Stimulated activated memory B cell treated with anti-CD40 and anti-IgM and Interleukin-4, amounts not matched to agents 10 μg/mL and 1 μg/mL and 100 μg/mL, for 72 hours (primary cell): ENCODE measurements around the gene SLC6A6.
A peak's percentile ranks its signal among the peaks of the same experiment; 100 is the strongest.

Experiments used
- ATAC-seq: fragments of 150-1000 bp; cut with Tn5 transposase; 2 replicates; pipeline ENCODE4 v1.10.0; 2021
- H3K27ac Mint-ChIP-seq: one replicate; pipeline ENCODE4 v1.8.0; 2022; ENCODE audit warnings: mild to moderate bottlenecking, mixed read lengths
- H3K27me3 Mint-ChIP-seq: one replicate; pipeline ENCODE4 v1.8.0; 2022; ENCODE audit warnings: mixed read lengths
- H3K36me3 Mint-ChIP-seq: one replicate; pipeline ENCODE4 v1.8.0; 2022; ENCODE audit warnings: mixed read lengths
- H3K4me1 Mint-ChIP-seq: one replicate; pipeline ENCODE4 v1.8.0; 2022; ENCODE audit warnings: mixed read lengths
- H3K4me3 Mint-ChIP-seq: one replicate; pipeline ENCODE4 v1.8.0; 2022; ENCODE audit warnings: mild to moderate bottlenecking, moderate library complexity, mixed read lengths
- H3K9me3 Mint-ChIP-seq: one replicate; pipeline ENCODE4 v1.8.0; 2022; ENCODE audit warnings: mixed read lengths

Gene SLC6A6

DNA sequence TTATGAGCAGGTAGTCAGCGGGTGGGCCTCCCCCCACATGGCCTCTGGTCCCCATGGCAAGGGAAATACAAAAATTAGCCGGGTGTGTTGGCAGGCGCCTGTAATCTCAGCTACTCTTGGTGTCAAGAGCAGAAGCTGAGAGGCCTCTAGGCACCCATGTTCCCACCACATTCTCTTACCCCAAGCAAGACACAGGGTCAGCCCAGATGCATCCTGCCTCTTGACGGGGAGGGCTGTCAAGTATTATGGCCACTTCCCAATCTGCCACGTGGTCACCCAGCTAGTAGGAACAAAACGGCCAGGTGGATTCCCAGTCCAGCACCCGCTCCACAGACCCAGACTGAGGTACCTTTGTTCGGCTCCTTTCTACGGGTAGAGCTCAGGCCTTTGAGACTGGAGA lies 16.2 kb upstream of the SLC6A6 start:
- H3K36me3 Mint-ChIP-seq, result no peaks in the 10 kb centered on the region
- H3K9me3 Mint-ChIP-seq, result peaks cover under 1% of the 10 kb centered on the region
- H3K27ac Mint-ChIP-seq, result no peak overlapping the region
- peaks cover 7% of the 10 kb centered on the region for H3K4me1 Mint-ChIP-seq
- peaks cover 47% of the 10 kb centered on the region for H3K27me3 Mint-ChIP-seq
- ATAC-seq, result no peak
- no peak overlapping the region for H3K4me3 Mint-ChIP-seq

DNA sequence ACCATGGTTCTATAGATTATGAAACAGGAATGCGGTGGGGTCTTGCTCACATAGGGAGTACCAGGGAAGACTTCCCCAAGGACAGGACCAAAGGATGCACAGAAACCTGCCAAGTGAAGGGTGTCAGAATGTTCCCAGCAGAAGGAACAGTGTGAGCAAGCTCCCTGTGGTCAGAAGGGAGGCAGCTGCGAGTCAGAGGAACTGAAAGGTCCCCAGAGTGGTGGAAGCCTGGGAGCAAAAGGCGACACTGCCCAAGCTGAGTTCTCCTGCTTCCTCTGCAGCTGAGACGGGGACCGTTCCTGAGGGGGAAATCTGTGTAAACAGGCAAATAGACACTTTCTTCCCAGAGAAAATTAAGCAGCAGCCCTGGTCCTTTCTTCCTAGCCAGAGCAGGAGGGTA lies 14.2 kb upstream of the SLC6A6 start:
- ATAC-seq, result peak; percentile 18
- Mint-ChIP-seq H3K4me3 (no peak overlapping the region), H3K9me3 (no peaks in the 10 kb centered on the region), H3K4me1 (peaks cover 7% of the 10 kb centered on the region), H3K27ac (no peak overlapping the region), H3K36me3 (no peaks in the 10 kb centered on the region), H3K27me3 (peaks cover 29% of the 10 kb centered on the region)

DNA sequence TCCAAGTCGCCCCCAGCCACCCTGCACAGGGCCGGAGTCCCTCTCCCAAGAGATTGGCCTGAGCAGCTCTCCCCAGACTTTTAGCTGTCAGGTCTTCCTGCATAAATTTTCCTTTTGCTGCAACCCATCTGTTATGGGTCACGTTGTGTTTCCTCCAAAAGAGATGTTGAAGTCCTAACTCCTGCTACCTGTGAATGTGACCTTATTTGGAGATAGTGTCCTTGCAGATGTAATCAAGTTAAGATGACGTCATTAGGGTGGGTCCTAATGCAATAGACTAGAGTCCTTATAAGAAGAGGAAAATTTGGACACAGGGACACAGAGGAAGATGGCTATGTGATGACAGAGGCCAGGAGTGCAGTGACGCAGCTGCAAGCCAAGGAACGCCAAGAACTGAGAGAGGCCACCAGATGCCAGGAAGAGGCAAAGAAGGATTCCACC lies 13.2 kb upstream of the SLC6A6 start:
- no peak for ATAC-seq
- H3K27ac Mint-ChIP-seq, result no peak overlapping the region
- peaks cover 7% of the 10 kb centered on the region for H3K4me1 Mint-ChIP-seq
- peaks cover 29% of the 10 kb centered on the region for H3K27me3 Mint-ChIP-seq
- no peak overlapping the region for H3K4me3 Mint-ChIP-seq
- no peaks in the 10 kb centered on the region for H3K36me3 Mint-ChIP-seq
- no peaks in the 10 kb centered on the region for H3K9me3 Mint-ChIP-seq

DNA sequence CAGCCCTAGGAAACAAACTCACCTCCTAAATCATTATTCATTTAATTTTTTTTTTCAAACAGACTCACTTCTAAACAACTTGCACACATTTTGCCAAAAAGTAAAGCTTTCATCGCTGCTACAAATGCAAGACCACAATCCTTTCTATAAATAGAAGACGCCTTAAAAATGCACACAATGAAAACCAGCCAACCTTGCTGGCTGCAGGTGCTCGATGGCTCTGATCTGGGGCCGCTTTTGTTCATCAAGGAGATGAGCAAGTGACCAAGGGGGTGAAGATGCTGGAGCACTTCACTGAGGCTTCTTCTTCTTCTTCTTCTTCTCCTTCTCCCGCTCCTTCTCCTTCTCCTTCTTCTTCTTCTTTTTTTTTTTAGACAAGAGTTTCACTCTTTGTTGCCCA lies 12.7 kb upstream of the SLC6A6 start:
- H3K4me3 Mint-ChIP-seq, result no peak overlapping the region
- peaks cover 7% of the 10 kb centered on the region for H3K4me1 Mint-ChIP-seq
- no peak for ATAC-seq
- H3K27me3 Mint-ChIP-seq, result peaks cover 29% of the 10 kb centered on the region
- H3K36me3 Mint-ChIP-seq, result no peaks in the 10 kb centered on the region
- no peaks in the 10 kb centered on the region for H3K9me3 Mint-ChIP-seq
- no peak overlapping the region for H3K27ac Mint-ChIP-seq

DNA sequence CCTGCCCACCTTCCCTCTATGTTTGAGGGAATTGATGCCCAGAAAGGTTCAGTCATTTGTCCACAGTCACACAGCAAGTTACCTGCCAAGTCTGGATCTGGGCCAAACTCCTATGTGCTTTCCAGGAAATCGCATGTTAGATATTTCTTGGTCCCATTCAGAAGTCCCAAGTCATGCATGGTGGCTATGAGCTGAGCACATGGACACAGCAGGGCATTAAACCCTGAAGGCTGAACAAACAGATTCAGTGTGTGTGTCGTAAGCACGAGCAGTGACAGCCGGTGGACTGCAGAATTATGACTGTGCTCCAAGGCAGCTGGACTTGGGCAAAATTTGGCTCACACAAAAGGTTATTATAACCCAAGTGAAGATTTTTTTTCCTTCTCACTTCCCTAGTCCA lies 11.4 kb upstream of the SLC6A6 start:
- no peaks in the 10 kb centered on the region for H3K9me3 Mint-ChIP-seq
- H3K4me3 Mint-ChIP-seq, result no peak overlapping the region
- H3K27ac Mint-ChIP-seq, result no peak overlapping the region
- H3K36me3 Mint-ChIP-seq, result no peaks in the 10 kb centered on the region
- H3K4me1 Mint-ChIP-seq, result peaks cover 8% of the 10 kb centered on the region
- peaks cover 19% of the 10 kb centered on the region for H3K27me3 Mint-ChIP-seq
- no peak for ATAC-seq

DNA sequence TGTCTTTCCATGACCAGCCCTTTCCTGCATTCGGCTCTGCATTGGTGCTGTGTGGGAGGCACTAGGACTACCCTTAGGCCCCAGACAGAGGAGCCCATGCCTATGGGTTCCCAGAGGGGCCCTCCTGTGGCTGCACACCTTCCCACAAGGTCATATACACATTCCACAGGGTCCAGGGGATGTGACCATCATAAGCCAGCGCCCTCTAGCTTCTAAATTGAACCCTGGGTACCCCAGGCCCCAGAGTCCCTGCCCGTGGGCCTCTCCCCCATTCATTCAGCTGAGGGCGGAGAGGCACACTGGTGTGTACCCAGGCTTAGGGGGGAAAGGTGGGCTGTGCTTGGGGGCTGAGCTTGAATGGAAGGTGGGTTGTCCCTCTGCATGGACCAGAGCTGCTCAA lies 10.2 kb upstream of the SLC6A6 start:
- Mint-ChIP-seq H3K9me3 (no peaks in the 10 kb centered on the region), H3K4me1 (peaks cover 17% of the 10 kb centered on the region), H3K36me3 (no peaks in the 10 kb centered on the region), H3K4me3 (no peak overlapping the region), H3K27me3 (peaks cover 9% of the 10 kb centered on the region), H3K27ac (no peak overlapping the region)
- no peak for ATAC-seq

DNA sequence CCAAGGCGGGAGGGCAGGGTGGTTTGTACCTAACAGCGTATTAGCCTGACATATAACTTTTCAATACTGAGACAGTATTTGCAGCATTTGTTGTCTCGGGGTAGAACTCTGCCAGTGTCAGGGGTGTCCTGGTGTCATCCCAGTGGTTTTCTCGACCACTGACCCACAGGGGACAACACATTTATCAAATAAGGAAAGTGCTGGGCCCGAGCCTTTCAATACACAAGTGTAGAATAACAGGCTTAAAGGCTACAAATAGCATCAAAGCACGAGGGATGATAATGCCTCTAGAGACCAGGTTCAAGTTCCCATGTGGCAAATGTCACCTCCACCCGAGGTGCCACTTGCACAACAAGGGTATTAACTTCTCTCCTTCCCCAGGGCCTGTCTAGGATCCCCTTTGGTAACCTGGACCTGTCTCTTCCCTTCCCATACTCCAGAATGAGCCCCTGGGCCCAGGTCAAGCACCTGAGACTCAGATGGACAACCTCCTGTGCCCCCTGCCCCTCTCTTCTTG lies 9.5 kb upstream of the SLC6A6 start:
- Mint-ChIP-seq H3K4me1 (peaks cover 24% of the 10 kb centered on the region), H3K9me3 (no peaks in the 10 kb centered on the region), H3K36me3 (no peaks in the 10 kb centered on the region), H3K27me3 (peaks cover 9% of the 10 kb centered on the region), H3K4me3 (no peak overlapping the region), H3K27ac (no peak overlapping the region)
- no peak for ATAC-seq

DNA sequence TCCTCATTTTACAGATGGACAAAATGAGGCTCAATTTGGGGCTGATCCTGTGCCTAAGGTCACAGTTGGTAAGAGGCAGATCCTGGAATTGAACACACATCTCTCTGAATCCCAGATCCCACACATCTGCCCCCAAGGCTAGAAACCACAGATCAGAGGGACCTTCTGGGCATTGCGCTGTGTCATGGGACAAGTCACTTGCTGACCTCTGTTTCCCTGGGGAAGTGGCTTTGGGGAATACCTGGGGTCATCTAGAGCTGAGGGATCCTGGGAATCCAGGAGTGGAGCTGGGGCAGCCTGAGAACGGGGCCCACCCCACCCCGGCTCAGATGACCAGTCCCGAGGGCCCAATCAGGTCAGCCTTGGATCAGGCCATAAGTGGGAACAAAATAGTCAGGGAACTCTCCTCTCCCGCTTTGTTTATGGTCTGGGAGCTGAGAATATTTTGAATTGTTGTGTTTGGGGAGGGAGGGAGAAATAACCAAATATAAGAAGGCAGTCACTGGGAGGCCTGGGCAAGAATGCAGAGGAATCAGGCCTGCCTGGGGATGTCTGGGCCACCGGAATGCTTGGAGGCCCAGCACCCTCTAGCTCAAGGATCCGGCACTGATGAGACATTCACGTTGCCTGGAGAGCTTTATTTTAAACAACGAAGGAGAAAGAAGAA lies 8.8 kb upstream of the SLC6A6 start:
- ATAC-seq, result no peak
- Mint-ChIP-seq H3K36me3 (no peaks in the 10 kb centered on the region), H3K4me3 (no peak overlapping the region), H3K9me3 (no peaks in the 10 kb centered on the region), H3K27ac (no peak overlapping the region), H3K27me3 (peaks cover 9% of the 10 kb centered on the region), H3K4me1 (peaks cover 24% of the 10 kb centered on the region)

DNA sequence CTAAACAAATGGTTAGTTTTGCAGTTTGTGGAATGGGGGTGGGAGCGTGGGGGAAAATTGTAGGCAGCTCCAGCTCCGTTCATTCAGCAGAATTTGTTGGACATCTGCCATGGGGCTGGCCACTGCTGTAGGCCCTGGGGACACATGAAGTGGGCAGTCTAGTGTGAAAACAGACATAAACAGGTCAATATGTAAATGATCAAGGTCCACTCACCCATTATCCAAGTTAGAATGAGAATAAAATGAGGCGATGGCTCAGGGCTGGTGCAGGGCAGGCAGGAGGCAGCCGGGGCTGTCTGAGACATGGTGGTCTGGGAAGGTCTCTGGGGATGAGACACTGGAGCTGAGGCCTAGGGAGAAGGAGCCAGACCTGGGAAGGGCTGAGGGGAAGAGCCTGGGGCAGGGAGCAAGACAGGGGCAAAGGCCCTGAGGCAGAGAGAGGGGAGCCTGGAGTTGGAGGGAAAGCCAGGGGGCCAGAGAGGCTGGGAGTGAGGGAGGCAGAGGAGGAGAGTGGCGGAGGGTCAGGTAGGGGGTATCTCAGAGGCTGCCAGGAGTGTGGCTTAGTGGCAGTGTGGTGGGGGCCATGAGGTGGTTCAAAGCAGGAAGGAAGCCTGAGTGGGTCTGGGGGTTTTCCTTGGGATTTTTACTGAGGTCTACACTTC lies 6.2 kb upstream of the SLC6A6 start:
- no peaks in the 10 kb centered on the region for H3K36me3 Mint-ChIP-seq
- ATAC-seq, result peak; percentile 2
- no peaks in the 10 kb centered on the region for H3K27me3 Mint-ChIP-seq

DNA sequence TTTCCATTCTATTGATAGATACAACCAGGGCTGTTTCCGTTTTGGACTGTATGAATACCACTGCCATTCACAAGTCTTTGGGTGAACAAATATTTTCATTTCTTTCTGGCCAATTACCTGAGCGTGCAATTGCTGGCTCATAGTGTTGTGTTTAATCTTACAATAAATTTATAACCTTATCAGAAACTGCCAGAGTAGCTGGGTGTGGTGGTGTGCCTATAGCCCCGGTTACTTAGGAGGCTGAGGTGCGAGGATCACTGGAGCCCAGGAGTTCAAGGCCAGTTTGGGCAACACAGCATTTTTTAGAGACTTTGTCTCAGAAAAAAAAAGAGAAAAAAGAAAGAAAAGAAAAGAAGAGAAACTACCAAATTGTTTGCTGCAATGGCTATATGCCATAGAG lies 5.4 kb upstream of the SLC6A6 start:
- H3K27ac Mint-ChIP-seq, result peak overlapping the region; percentile 52
- no peaks in the 10 kb centered on the region for H3K27me3 Mint-ChIP-seq
- ATAC-seq, result no peak
- peaks cover 34% of the 10 kb centered on the region for H3K4me1 Mint-ChIP-seq
- H3K9me3 Mint-ChIP-seq, result no peaks in the 10 kb centered on the region
- H3K36me3 Mint-ChIP-seq, result no peaks in the 10 kb centered on the region
- H3K4me3 Mint-ChIP-seq, result no peak overlapping the region

More for the DNA sequence above, 6.2 kb upstream of the SLC6A6 start:
- no peak overlapping the region for H3K4me3 Mint-ChIP-seq
- no peaks in the 10 kb centered on the region for H3K9me3 Mint-ChIP-seq
- peak overlapping the region; percentile 52 for H3K27ac Mint-ChIP-seq
- H3K4me1 Mint-ChIP-seq, result peaks cover 25% of the 10 kb centered on the region

DNA sequence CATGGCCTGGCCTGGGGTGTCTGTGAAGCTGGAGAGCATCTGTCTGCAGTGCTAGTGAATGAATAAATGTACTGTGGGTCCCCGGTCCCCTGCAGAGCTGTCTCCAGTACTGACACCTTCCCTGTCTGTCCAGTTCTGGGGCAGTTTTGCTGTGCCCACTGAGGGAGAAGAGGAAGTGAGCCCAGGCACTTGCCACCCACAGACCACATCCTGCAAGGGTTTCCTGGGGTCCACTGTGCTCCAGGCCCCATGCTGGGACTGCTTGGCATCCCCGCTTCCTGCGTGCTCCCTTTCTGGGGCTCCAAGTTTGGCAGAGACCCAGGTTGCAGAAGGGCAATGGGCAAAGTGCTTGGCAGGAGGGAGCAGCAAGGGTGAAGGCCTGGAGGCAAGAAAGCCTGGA lies 4.9 kb upstream of the SLC6A6 start:
- no peak for ATAC-seq
- peak overlapping the region; percentile 52 for H3K27ac Mint-ChIP-seq
- no peaks in the 10 kb centered on the region for H3K27me3 Mint-ChIP-seq
- no peak overlapping the region for H3K4me3 Mint-ChIP-seq
- no peaks in the 10 kb centered on the region for H3K9me3 Mint-ChIP-seq
- peaks cover 36% of the 10 kb centered on the region for H3K4me1 Mint-ChIP-seq
- no peaks in the 10 kb centered on the region for H3K36me3 Mint-ChIP-seq

DNA sequence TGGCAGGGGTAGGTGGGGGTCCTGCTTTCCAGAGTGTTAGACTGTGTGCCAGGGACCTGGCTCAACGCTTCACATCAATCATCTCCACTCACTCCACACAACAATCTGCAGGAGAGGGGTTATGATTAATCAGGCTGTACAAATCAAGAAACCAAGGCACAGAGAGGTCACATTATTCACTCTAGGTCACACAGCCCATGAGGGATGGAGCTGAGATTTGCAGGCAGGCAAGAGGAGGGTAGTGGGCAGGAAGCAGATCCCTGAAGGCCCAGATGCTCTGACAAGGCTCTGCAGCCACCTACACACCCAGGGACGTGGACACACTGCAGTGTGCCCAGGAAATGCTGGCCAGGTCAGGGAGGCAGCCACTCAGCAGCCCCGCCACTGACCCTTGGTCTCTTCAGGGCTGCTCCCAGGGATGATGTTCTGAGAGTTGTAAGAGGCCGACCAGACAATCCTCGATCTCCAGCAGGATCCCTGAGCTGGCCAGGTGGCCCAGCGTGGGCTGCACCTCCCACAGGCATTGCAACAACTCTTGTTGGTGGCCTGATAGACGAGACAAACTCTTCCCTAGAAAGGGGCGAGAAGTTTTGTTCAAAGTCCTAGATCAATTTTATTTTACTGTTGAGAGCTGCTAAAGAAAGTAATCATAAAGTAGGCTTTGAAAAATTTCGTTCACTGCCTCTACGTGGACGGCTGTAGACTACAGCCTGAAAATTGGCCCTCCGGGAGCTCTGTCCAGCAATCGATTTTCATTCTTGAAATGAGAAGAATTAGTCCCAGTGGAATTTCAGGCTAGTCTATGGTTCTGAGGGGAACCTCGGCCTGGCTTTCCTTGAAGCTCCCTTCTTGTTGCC lies 4.2 kb upstream of the SLC6A6 start:
- ATAC-seq, result no peak
- peaks cover 37% of the 10 kb centered on the region for H3K4me1 Mint-ChIP-seq
- no peaks in the 10 kb centered on the region for H3K27me3 Mint-ChIP-seq
- H3K36me3 Mint-ChIP-seq, result no peaks in the 10 kb centered on the region
- H3K4me3 Mint-ChIP-seq, result no peak overlapping the region
- no peaks in the 10 kb centered on the region for H3K9me3 Mint-ChIP-seq
- H3K27ac Mint-ChIP-seq, result peak overlapping the region; percentile 52

DNA sequence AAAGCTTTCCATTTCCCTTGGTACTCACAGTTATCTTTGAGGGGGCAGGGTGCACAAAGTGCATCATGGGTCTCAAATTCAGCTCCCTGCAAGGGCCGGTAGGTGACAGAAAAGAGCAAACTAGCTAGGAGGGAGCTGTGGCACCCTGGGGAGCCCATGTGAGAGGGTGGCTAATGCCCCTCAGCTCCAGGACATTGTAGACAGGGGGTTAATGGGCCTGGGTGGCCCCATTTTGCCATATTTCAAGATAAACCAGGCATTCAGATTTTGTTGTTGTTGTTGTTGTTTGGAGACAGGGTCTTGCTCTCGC lies 3.7 kb upstream of the SLC6A6 start:
- no peak for ATAC-seq
- H3K27me3 Mint-ChIP-seq, result no peaks in the 10 kb centered on the region
- H3K9me3 Mint-ChIP-seq, result no peaks in the 10 kb centered on the region
- no peak overlapping the region for H3K4me3 Mint-ChIP-seq
- no peak overlapping the region for H3K27ac Mint-ChIP-seq
- H3K4me1 Mint-ChIP-seq, result peaks cover 43% of the 10 kb centered on the region
- H3K36me3 Mint-ChIP-seq, result no peaks in the 10 kb centered on the region

DNA sequence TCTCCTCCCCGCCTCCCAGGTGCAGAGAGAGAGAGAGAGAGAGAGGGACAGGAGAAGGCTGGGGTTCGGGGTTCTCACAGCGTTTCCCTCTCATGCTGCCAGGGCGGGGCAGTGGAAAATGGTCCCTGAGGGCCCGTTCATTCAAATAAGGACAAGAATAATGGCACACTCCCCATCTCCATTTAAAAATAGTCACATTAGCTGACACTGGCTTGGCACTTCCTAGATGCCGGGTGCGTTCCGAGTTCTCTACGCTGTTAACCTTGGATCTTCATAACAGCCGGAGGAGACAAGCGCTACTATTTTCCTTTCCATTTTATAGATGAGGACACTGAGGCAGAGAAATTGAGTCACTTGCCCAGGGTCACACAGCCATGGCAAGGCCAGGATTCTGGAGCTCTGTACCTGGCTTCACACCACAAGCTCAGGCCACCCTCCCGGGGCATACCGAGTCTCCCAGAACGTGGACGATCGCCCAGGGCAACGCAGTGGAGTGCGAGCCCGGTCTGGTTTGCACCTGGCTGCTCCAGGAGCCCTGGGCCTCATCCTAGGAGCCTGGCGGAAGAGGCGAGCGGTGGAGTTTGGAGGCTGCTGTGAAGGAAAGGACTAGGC lies 608 bp upstream of the SLC6A6 start:
- Mint-ChIP-seq H3K4me1 (peaks cover 67% of the 10 kb centered on the region), H3K36me3 (peaks cover 15% of the 10 kb centered on the region), H3K27me3 (no peaks in the 10 kb centered on the region), H3K27ac (peak overlapping the region; percentile 91), H3K4me3 (peak overlapping the region; percentile 92), H3K9me3 (no peaks in the 10 kb centered on the region)
- ATAC-seq, result no peak

DNA sequence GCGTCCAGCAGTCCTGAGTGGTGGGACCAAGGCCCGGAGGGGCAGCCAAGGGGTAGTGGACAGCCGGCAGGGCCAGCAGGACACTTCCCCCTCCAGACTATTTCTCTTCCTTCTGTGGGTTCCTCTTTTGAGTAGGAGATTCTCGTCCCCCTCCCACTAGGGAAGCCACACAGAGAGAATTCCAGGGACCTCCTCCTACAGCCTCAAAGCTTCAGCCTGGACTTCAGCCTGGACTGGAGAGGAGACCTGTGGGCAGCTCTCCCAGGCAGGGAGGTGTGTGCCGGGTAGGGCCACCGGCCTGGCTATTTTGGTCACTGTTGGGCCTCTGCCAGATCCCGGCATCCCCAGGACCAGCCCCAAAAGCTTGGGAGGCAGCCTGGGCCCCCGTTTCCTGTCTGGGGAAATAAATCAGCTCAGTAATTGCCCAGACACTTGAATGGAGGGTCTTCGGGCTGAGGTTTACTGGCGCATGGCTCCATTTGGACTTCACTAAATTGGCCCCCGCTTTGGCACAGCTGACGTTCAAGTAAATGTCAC lies 1.3 kb downstream of the SLC6A6 start:
- peaks cover 25% of the 10 kb centered on the region for H3K36me3 Mint-ChIP-seq
- ATAC-seq, result no peak
- H3K4me3 Mint-ChIP-seq, result peak overlapping the region; percentile 92
- peaks cover 75% of the 10 kb centered on the region for H3K4me1 Mint-ChIP-seq
- H3K9me3 Mint-ChIP-seq, result no peaks in the 10 kb centered on the region
- H3K27ac Mint-ChIP-seq, result peak overlapping the region; percentile 91
- no peaks in the 10 kb centered on the region for H3K27me3 Mint-ChIP-seq
